GM23338 (cell line): ENCODE results near the gene CNDP2. TPM values are rescaled to one million over a fixed set of nuclear protein-coding genes. Genes with fewer than 3 reads are reported as not detected.

ENCODE experiments used
- ATAC-seq: fragments of 200-7000 bp; cut with Tn5 transposase; 3 replicates; pipeline ENCODE4 v1.9.1; 2020
- DNase-seq: peaks from one replicate; pipeline ENCODE4 v3.0.0-alpha.2; 2015; ENCODE audit warnings: low spot score
- H2AFZ ChIP-seq: fragments of 200-600 bp; sonication (generic); 2 replicates; pipeline ENCODE4 v1.8.0; 2016; ENCODE audit warnings: antibody characterized with exemption, mild to moderate bottlenecking, moderate library complexity
- H3F3A ChIP-seq: fragments of 200-600 bp; sonication (generic); replicated peaks from 2 replicates; pipeline ENCODE4 v1.8.0; 2017; ENCODE audit warnings: antibody characterized with exemption, mixed run types, low read depth
- H3K27ac ChIP-seq: fragments of 200-600 bp; sonication (generic); 2 replicates; pipeline ENCODE4 v1.6.1; 2016; ENCODE audit warnings: low read depth
- H3K27me3 ChIP-seq: fragments of 200-600 bp; sonication (generic); 2 replicates; pipeline ENCODE4 v1.8.0; 2016; ENCODE audit warnings: mild to moderate bottlenecking, mixed run types, moderate library complexity; ENCODE audit not compliant: insufficient read depth
- H3K36me3 ChIP-seq: fragments of 200-600 bp; sonication (generic); 2 replicates; pipeline ENCODE4 v1.8.0; 2016; ENCODE audit warnings: mild to moderate bottlenecking; ENCODE audit not compliant: insufficient read depth
- H3K4me1 ChIP-seq: fragments of 200-600 bp; sonication (generic); 2 replicates; pipeline ENCODE4 v1.8.0; 2016; ENCODE audit warnings: mild to moderate bottlenecking, moderate library complexity; ENCODE audit not compliant: insufficient read depth
- H3K4me2 ChIP-seq: fragments of 200-600 bp; sonication (generic); 2 replicates; pipeline ENCODE4 v1.7.1; 2017; ENCODE audit warnings: mixed run types
- H3K4me3 ChIP-seq: fragments of 200-600 bp; sonication (generic); 2 replicates; pipeline ENCODE4 v1.6.1; 2016; ENCODE audit warnings: mixed run types
- H3K79me2 ChIP-seq: fragments of 200-600 bp; sonication (generic); replicated peaks from 2 replicates; pipeline ENCODE4 v1.8.0; 2017; ENCODE audit warnings: mild to moderate bottlenecking; ENCODE audit not compliant: insufficient read depth
- H3K9me2 ChIP-seq: fragments of 200-600 bp; sonication (generic); 2 replicates; pipeline ENCODE4 v1.8.0; 2017; ENCODE audit not compliant: insufficient read depth
- H4K20me1 ChIP-seq: fragments of 200-600 bp; sonication (generic); replicated peaks from 2 replicates; pipeline ENCODE4 v1.8.0; 2017; ENCODE audit warnings: mild to moderate bottlenecking; ENCODE audit not compliant: insufficient read depth
- H3K27ac Mint-ChIP-seq: 2 replicates; pipeline ENCODE4 v1.8.0; 2020; ENCODE audit warnings: inconsistent platforms, mild to moderate bottlenecking, moderate library complexity, mixed read lengths
- H3K27me3 Mint-ChIP-seq: 3 replicates; pipeline ENCODE4 v1.8.0; 2022; ENCODE audit warnings: low read depth, mild to moderate bottlenecking, moderate library complexity, mixed read lengths, inconsistent platforms; ENCODE audit not compliant: insufficient read depth, poor library complexity
- H3K36me3 Mint-ChIP-seq: 3 replicates; pipeline ENCODE4 v1.8.0; 2021; ENCODE audit warnings: low read depth, mild to moderate bottlenecking, inconsistent platforms, moderate library complexity, mixed read lengths
- H3K4me1 Mint-ChIP-seq: 3 replicates; pipeline ENCODE4 v1.8.0; 2020; ENCODE audit warnings: mild to moderate bottlenecking, inconsistent platforms, mixed read lengths
- H3K4me3 Mint-ChIP-seq: 3 replicates; pipeline ENCODE4 v1.8.0; 2021; ENCODE audit warnings: moderate library complexity, mild to moderate bottlenecking, inconsistent platforms, mixed read lengths
- H3K9me3 Mint-ChIP-seq: 3 replicates; pipeline ENCODE4 v1.8.0; 2020; ENCODE audit warnings: moderate library complexity, mild to moderate bottlenecking, inconsistent platforms, mixed read lengths
- CREB1 ChIP-seq: fragments of 250-450 bp; sonication (Bioruptor Pico); IDR thresholded peaks from 2 replicates; pipeline ENCODE4 v1.5.0; 2020; ENCODE audit warnings: low read depth, mild to moderate bottlenecking, moderate library complexity
- ETS1 ChIP-seq: IDR thresholded peaks from 2 replicates; pipeline ENCODE4 v1.6.1; 2016; ENCODE audit warnings: antibody characterized with exemption
- EZH2 ChIP-seq: fragments of 200-600 bp; sonication (generic); IDR thresholded peaks from one replicate; pipeline ENCODE4 v1.8.0; 2017; ENCODE audit warnings: antibody characterized with exemption, mild to moderate bottlenecking, low read depth; ENCODE audit not compliant: unreplicated experiment
- EZH2phosphoT487 ChIP-seq: fragments of 200-600 bp; sonication (generic); IDR thresholded peaks from one replicate; pipeline ENCODE4 v1.8.1; 2018; ENCODE audit warnings: antibody characterized with exemption; ENCODE audit not compliant: unreplicated experiment
- JUNB ChIP-seq: IDR thresholded peaks from one replicate; pipeline ENCODE4 v1.6.1; 2016; ENCODE audit warnings: antibody characterized with exemption; ENCODE audit not compliant: unreplicated experiment
- NANOG ChIP-seq: IDR thresholded peaks from 2 replicates; pipeline ENCODE4 v1.6.1; 2016; ENCODE audit warnings: antibody characterized with exemption, borderline replicate concordance
- POLR2AphosphoS5 ChIP-seq: IDR thresholded peaks from 2 replicates; pipeline ENCODE4 v1.6.1; 2016; ENCODE audit warnings: antibody characterized with exemption, low read depth
- REST ChIP-seq: IDR thresholded peaks from one replicate; pipeline ENCODE4 v1.6.1; 2018; ENCODE audit warnings: antibody characterized with exemption; ENCODE audit not compliant: unreplicated experiment
- STAT1 ChIP-seq: IDR thresholded peaks from one replicate; pipeline ENCODE4 v1.6.1; 2016; ENCODE audit warnings: antibody characterized with exemption; ENCODE audit not compliant: unreplicated experiment
- ZNF114 ChIP-seq: fragments of 250-450 bp; sonication (Bioruptor Pico); IDR thresholded peaks from 2 replicates; pipeline ENCODE4 v1.5.0; 2020; ENCODE audit warnings: mild to moderate bottlenecking, moderate library complexity
- ZNF462 ChIP-seq: fragments of 250-450 bp; sonication (Bioruptor Pico); IDR thresholded peaks from 2 replicates; pipeline ENCODE4 v1.5.0; 2020; ENCODE audit warnings: mild to moderate bottlenecking, moderate library complexity
- polyA plus RNA-seq: library from polyadenylated mRNA; unstranded; fragments of >200 nt; fragmentation: Nextera tagmentation; extraction: Ambion mirVana; gene quantifications from 2 replicates; pipeline ENCODE4 v1.2.1, GENCODE V29; 2016
- total RNA-seq: library from RNA; depleted of rRNA; stranded (reverse); fragments of >200 nt; shearing (Covaris generic); gene quantifications from 2 replicates; pipeline ENCODE4 v1.2.3, GENCODE V29; 2014

The CNDP2 gene
- total and polyA plus RNA-seq, 2 experiments from 2014 or later, result 116 to 175 TPM

- Histone ChIP-seq H2AFZ (no peak overlapping the region), H3K4me1 (no peaks in the 10 kb centered on the region), H3K27ac (no peak overlapping the region), H3K36me3 (peaks cover 23% of the 10 kb centered on the region; the same call in 1 of the 2 replicates), H3K9me2 (no peaks in the 10 kb centered on the region), H3K27me3 (no peaks in the 10 kb centered on the region), H4K20me1 (peaks cover 10% of the 10 kb centered on the region), H3F3A (no peaks in the 10 kb centered on the region), H3K4me2 (no peak overlapping the region), H3K79me2 (no peaks in the 10 kb centered on the region), H3K4me3 (no peak overlapping the region)
- H3K4me3 Mint-ChIP-seq, result no peak overlapping the region
- H3K9me3 Mint-ChIP-seq, result no peaks in the 10 kb centered on the region
- no peaks in the 10 kb centered on the region for H3K4me1 Mint-ChIP-seq
- TF ChIP-seq REST, result no peak
- no peak for TF ChIP-seq ZNF114 (CRISPR knock-in tag)
- no peak for TF ChIP-seq NANOG
- no peak for TF ChIP-seq POLR2AphosphoS5
- TF ChIP-seq EZH2phosphoT487, result no peak
- TF ChIP-seq STAT1, result no peak
- TF ChIP-seq ETS1, result no peak
- no peak for TF ChIP-seq JUNB
- no peak for TF ChIP-seq ZNF462
- TF ChIP-seq CREB1 (CRISPR knock-in tag), result no peak
- TF ChIP-seq EZH2, result no peak
- H3K36me3 Mint-ChIP-seq, result peaks cover 90% of the 10 kb centered on the region
- DNase-seq (no peak), ATAC-seq (no peak)
- no peak overlapping the region for H3K27ac Mint-ChIP-seq
- H3K27me3 Mint-ChIP-seq, result peaks cover 5% of the 10 kb centered on the region
These were observed 17.7 kb downstream of the CNDP2 start for GRCh38 chr18:74513883-74514205.
